Tibial artery (tissue), 4 donors: ENCODE results near the gene BLVRB.
"Not testable (repeated sequence)": the region's sequence is repeated elsewhere in the genome, so short reads cannot be mapped to it uniquely, and the experiment has no call there.

Source experiments
- DNase-seq, 2 donors: peaks; one replicate each; pipeline ENCODE4 v3.0.0-alpha.2; 2019
- H3K27ac ChIP-seq, 2 donors: fragments of 200-600 bp; sonication (generic) in 1 of 2; 1 replicate in 1 of 2; 2 replicates in 1 of 2; pipeline ENCODE4 v1.5.1; 2018 to 2019; ENCODE audit warnings: mild to moderate bottlenecking in 1 of 2
- H3K27me3 ChIP-seq, 2 donors: fragments of 200-600 bp; sonication (generic) in 1 of 2; one replicate each; pipeline versions ENCODE4 v1.5.1 to v1.6.0; 2016 to 2019
- H3K36me3 ChIP-seq, 3 donors: fragments of 200-600 bp; sonication (generic) in 2 of 3; one replicate each; pipeline ENCODE4 v1.5.1; 2016 to 2019; ENCODE audit warnings: mild to moderate bottlenecking in 2 of 3
- H3K4me1 ChIP-seq, 4 donors: fragments of 200-600 bp; sonication (generic) in 2 of 4; 1 replicate in 3 of 4; 2 replicates in 1 of 4; pipeline ENCODE4 v1.5.1; 2016 to 2019
- H3K4me3 ChIP-seq, 2 donors: fragments of 200-600 bp; sonication (generic) in 1 of 2; 1 replicate in 1 of 2; 2 replicates in 1 of 2; pipeline ENCODE4 v1.5.1; 2018 to 2019; ENCODE audit warnings: mild to moderate bottlenecking in 2 of 2
- H3K9me3 ChIP-seq, 3 donors: fragments of 200-600 bp; sonication (generic) in 1 of 3; one replicate each; pipeline ENCODE4 v1.5.1; 2016 to 2019
- intact Hi-C: fragments of 100-400 bp; cut with DNase I; formaldehyde crosslinking; loops from one replicate; pipeline ENCODE4 v1.15.0; 2023; ENCODE audit warnings: low total_unique reads
- TF ChIP-seq, protein P1 (sequence below), 2 experiments: fragments of 200-600 bp in 1 of 2; fragments of 450-650 bp in 1 of 2; IDR thresholded peaks; one replicate each; pipeline ENCODE4 v1.5.1; 2017 to 2019; ENCODE audit warnings: antibody characterized with exemption in 2 of 2, mild to moderate bottlenecking in 1 of 2, moderate library complexity in 1 of 2

The BLVRB gene

GRCh38 chr19:40441719-40442253, 23.8 kb downstream of the BLVRB start:
- no peaks in the 10 kb centered on the region for H3K27me3 ChIP-seq
- intact Hi-C loops: loop anchor here (10.0 kb wide), 1 partner anchor 137 kb away; no protein-coding TSS in a partner anchor
- peaks cover 0 to 33% (median 24%) of the 10 kb centered on the region in 4 donors for H3K4me1 ChIP-seq
- peak overlapping the region in 1 of 2 donors; percentile 53 for H3K27ac ChIP-seq
- H3K36me3 ChIP-seq: peaks cover 21 to 32% (median 22%) of the 10 kb centered on the region in 3 donors
- peak overlapping the region in 1 of 2 donors; percentile 94 for H3K4me3 ChIP-seq
- TF ChIP-seq, protein P1, sequence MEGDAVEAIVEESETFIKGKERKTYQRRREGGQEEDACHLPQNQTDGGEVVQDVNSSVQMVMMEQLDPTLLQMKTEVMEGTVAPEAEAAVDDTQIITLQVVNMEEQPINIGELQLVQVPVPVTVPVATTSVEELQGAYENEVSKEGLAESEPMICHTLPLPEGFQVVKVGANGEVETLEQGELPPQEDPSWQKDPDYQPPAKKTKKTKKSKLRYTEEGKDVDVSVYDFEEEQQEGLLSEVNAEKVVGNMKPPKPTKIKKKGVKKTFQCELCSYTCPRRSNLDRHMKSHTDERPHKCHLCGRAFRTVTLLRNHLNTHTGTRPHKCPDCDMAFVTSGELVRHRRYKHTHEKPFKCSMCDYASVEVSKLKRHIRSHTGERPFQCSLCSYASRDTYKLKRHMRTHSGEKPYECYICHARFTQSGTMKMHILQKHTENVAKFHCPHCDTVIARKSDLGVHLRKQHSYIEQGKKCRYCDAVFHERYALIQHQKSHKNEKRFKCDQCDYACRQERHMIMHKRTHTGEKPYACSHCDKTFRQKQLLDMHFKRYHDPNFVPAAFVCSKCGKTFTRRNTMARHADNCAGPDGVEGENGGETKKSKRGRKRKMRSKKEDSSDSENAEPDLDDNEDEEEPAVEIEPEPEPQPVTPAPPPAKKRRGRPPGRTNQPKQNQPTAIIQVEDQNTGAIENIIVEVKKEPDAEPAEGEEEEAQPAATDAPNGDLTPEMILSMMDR (IDR thresholded peaks at IDR 0.05): no peak
- no peak for DNase-seq
- H3K9me3 ChIP-seq: no peaks in the 10 kb centered on the region

GRCh38 chr19:40438284-40438683, 27.3 kb downstream of the BLVRB start:
- H3K27me3 ChIP-seq: no peaks in the 10 kb centered on the region
- TF ChIP-seq, protein P1 (IDR thresholded peaks at IDR 0.05): no peak
- peaks cover 20 to 22% (median 22%) of the 10 kb centered on the region in 3 donors for H3K36me3 ChIP-seq
- H3K9me3 ChIP-seq: no peaks in the 10 kb centered on the region
- peaks cover 0 to 36% (median 29%) of the 10 kb centered on the region in 4 donors for H3K4me1 ChIP-seq
- H3K4me3 ChIP-seq: no peak overlapping the region
- H3K27ac ChIP-seq: no peak overlapping the region
- no peak for DNase-seq
- intact Hi-C loops: no loop called here

- TF ChIP-seq, protein P1 (IDR thresholded peaks at IDR 0.05): peak in 1 of 2 experiments; percentile 12
- peak overlapping the region; percentile 49 to 58 for H3K4me3 ChIP-seq
- peak overlapping the region; percentile 84 to 92 for H3K27ac ChIP-seq
- no peaks in the 10 kb centered on the region for H3K36me3 ChIP-seq
- peak; percentile 88 to 96 for DNase-seq
- intact Hi-C loops: no loop called here
- peaks cover 0 to 24% (median 20%) of the 10 kb centered on the region in 4 donors for H3K4me1 ChIP-seq
- no peaks in the 10 kb centered on the region for H3K27me3 ChIP-seq
- H3K9me3 ChIP-seq: no peaks in the 10 kb centered on the region
Measured at GRCh38 chr19:40433391-40434216, 31.9 kb downstream of the BLVRB start.

DNA sequence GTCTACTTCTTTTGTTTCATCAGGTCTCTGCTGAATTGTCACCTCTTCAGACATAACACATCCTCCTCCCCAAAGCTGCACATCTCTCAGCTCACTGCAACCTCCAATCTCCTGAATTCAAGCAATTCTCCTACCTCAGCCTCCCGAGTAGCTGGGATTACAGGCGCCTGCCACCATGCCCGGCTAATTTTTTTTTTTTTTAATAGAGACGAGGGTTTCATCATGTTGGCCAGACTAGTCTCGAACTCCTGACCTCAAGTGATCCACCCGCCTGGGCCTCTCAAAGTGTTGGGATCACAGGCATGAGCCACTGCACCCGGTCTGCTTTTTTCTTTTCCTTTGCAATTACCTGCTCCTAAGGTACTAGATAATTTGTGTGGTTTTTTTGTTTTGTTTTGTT, 32.8 kb downstream of the BLVRB start:
- intact Hi-C loops, DNase-seq, H3K9me3 ChIP-seq, H3K36me3 ChIP-seq, H3K27me3 ChIP-seq: not testable (repeated sequence)
- Histone ChIP-seq H3K4me3 (peak overlapping the region; percentile 49 to 58), H3K27ac (peak overlapping the region; percentile 84 to 92), H3K4me1 (peaks cover 0 to 24% (median 20%) of the 10 kb centered on the region in 4 donors)

GRCh38 chr19:40431698-40432097, 33.8 kb downstream of the BLVRB start:
- H3K27ac ChIP-seq: peak overlapping the region; percentile 84 to 92

DNA sequence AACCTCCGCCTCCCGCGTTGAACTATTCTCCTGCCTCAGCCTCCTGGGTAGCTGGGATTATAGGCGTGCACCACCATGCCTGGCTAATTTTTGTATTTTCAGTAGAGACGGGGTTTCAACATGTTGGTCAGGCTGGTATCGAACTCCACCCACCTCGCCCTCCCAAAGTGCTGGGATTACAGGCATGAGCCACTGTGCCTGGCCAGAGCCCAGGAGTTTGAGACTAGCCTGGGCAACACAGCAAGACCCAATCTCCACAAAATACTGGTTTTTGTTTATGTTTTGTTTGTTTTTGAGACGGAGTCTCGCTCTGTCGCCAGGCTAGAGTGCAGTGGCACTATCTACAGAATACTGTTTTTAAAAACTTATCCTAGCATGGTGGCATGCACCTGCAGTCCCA, 35.3 kb downstream of the BLVRB start:
- H3K27me3 ChIP-seq, H3K9me3 ChIP-seq, DNase-seq, H3K4me3 ChIP-seq, H3K36me3 ChIP-seq, H3K27ac ChIP-seq, intact Hi-C loops: not testable (repeated sequence)
- H3K4me1 ChIP-seq: peaks cover 0 to 29% (median 23%) of the 10 kb centered on the region in 4 donors

More at GRCh38 chr19:40431698-40432097, 33.8 kb downstream of the BLVRB start:
- intact Hi-C loops: no loop called here
- Histone ChIP-seq H3K4me1 (peaks cover 0 to 28% (median 20%) of the 10 kb centered on the region in 4 donors), H3K9me3 (no peaks in the 10 kb centered on the region), H3K4me3 (no peak overlapping the region), H3K36me3 (no peaks in the 10 kb centered on the region), H3K27me3 (no peaks in the 10 kb centered on the region)
- DNase-seq: no peak
- TF ChIP-seq, protein P1 (IDR thresholded peaks at IDR 0.05): no peak

- H3K27me3 ChIP-seq, intact Hi-C loops, H3K36me3 ChIP-seq: not testable (repeated sequence)
Measured at GRCh38 chr19:40428197-40428596, 37.3 kb downstream of the BLVRB start.

More at GRCh38 chr19:40428197-40428596, 37.3 kb downstream of the BLVRB start:
- H3K27ac ChIP-seq, H3K4me3 ChIP-seq, H3K9me3 ChIP-seq, DNase-seq: not testable (repeated sequence)
- peaks cover 0 to 36% (median 30%) of the 10 kb centered on the region in 4 donors for H3K4me1 ChIP-seq
